Neural progenitor cell (in vitro differentiated cells): ENCODE measurements around the gene FBXL5. TPM values are rescaled to one million over a fixed set of nuclear protein-coding genes. Genes with fewer than 3 reads are reported as not detected.
A peak's percentile ranks its signal among the peaks of the same experiment; 100 is the strongest.

ENCODE experiments used
- DNase-seq: peaks from one replicate; pipeline ENCODE4 v3.0.0-alpha.2; 2016; ENCODE audit warnings: low spot score
- H2AFZ ChIP-seq: fragments of 200-600 bp; sonication (generic); replicated peaks from 2 replicates; pipeline ENCODE4 v1.6.1; 2016; ENCODE audit warnings: antibody characterized with exemption
- H3F3A ChIP-seq: fragments of 200-600 bp; sonication (generic); 2 replicates; pipeline ENCODE4 v1.6.1; 2016; ENCODE audit warnings: antibody characterized with exemption, low read depth
- H3K27ac ChIP-seq: fragments of 200-600 bp; sonication (generic); 2 replicates; pipeline ENCODE4 v1.5.1; 2016; ENCODE audit warnings: mild to moderate bottlenecking
- H3K27me3 ChIP-seq: fragments of 200-600 bp; sonication (generic); 2 replicates; pipeline ENCODE4 v1.6.1; 2016; ENCODE audit warnings: mild to moderate bottlenecking, moderate library complexity
- H3K36me3 ChIP-seq: fragments of 200-600 bp; sonication (generic); 2 replicates; pipeline ENCODE4 v1.5.1; 2016
- H3K4me1 ChIP-seq: fragments of 200-600 bp; sonication (generic); 2 replicates; pipeline ENCODE4 v1.6.1; 2016; ENCODE audit warnings: mixed run types
- H3K4me2 ChIP-seq: fragments of 200-600 bp; sonication (generic); 2 replicates; pipeline ENCODE4 v1.6.1; 2016
- H3K4me3 ChIP-seq: fragments of 200-600 bp; sonication (generic); 2 replicates; pipeline ENCODE4 v1.5.1; 2016
- H3K79me2 ChIP-seq: fragments of 200-600 bp; sonication (generic); 2 replicates; pipeline ENCODE4 v1.6.1; 2016; ENCODE audit warnings: low read depth
- H3K9ac ChIP-seq: fragments of 200-600 bp; sonication (generic); 2 replicates; pipeline ENCODE4 v1.6.1; 2016
- H3K9me3 ChIP-seq: fragments of 200-600 bp; sonication (generic); 2 replicates; pipeline ENCODE4 v1.5.1; 2016; ENCODE audit warnings: low read depth
- H4K20me1 ChIP-seq: fragments of 200-600 bp; sonication (generic); 2 replicates; pipeline ENCODE4 v1.6.1; 2016; ENCODE audit warnings: low read depth
- H3K27ac Mint-ChIP-seq: 3 replicates; pipeline ENCODE4 v1.8.0; 2021; ENCODE audit warnings: mixed read lengths
- H3K27me3 Mint-ChIP-seq: 2 replicates; pipeline ENCODE4 v1.8.0; 2022; ENCODE audit warnings: low read depth, mild to moderate bottlenecking, inconsistent platforms, moderate library complexity, mixed read lengths; ENCODE audit not compliant: insufficient read depth
- H3K36me3 Mint-ChIP-seq: 3 replicates; pipeline ENCODE4 v1.8.0; 2021; ENCODE audit warnings: mixed read lengths
- H3K4me1 Mint-ChIP-seq: 3 replicates; pipeline ENCODE4 v1.8.0; 2021; ENCODE audit warnings: mixed read lengths
- H3K4me3 Mint-ChIP-seq: 3 replicates; pipeline ENCODE4 v1.8.0; 2021; ENCODE audit warnings: mild to moderate bottlenecking, moderate library complexity, mixed read lengths
- H3K9me3 Mint-ChIP-seq: 3 replicates; pipeline ENCODE4 v1.8.0; 2020; ENCODE audit warnings: mixed read lengths
- EZH2 ChIP-seq: fragments of 200-600 bp; sonication (generic); IDR thresholded peaks from 2 replicates; pipeline ENCODE4 v1.6.1; 2017; ENCODE audit warnings: antibody characterized with exemption, mild to moderate bottlenecking, moderate library complexity
- EZH2phosphoT487 ChIP-seq: fragments of 200-600 bp; sonication (generic); IDR thresholded peaks from 2 replicates; pipeline ENCODE4 v1.6.1; 2017; ENCODE audit warnings: antibody characterized with exemption
- total RNA-seq: library from RNA; depleted of rRNA; stranded (reverse); fragments of >200 nt; gene quantifications from 2 replicates; pipeline ENCODE4 v1.2.3, GENCODE V29; 2015; ENCODE audit warnings: low replicate concordance
- TF ChIP-seq, protein P1 (sequence below): fragments of 200-600 bp; sonication (generic); IDR thresholded peaks from 2 replicates; pipeline ENCODE4 v1.5.1; 2017; ENCODE audit warnings: antibody characterized with exemption, mild to moderate bottlenecking

The FBXL5 gene
- total RNA-seq, 1 donor from 2014 or later = 87.9 TPM

DNA sequence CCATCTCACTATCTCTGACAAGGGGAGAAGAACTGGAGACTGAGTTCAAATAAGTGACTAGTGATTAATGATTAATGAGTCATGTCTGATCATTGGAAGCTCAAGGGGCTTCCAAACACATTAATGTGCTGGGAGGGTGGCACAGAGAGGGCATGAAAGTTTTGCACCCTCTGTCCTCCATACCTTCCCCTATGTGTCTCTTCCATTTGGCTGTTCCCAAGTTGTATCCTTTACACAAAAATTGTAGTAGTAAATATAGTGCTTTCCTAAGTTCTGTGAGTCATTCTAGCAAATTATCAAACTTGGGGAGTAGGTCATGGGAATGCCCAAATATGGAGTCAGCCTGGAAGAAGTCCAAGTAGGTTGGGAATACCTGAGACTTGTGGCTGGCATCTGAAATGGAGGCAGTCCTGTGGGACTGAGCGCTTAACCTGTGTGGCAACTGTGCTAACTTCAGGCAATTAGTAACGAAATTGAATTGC, 22.4 kb upstream of the FBXL5 start:
- H3F3A ChIP-seq = peaks cover 19% of the 10 kb centered on the region
- TF ChIP-seq EZH2phosphoT487 (no peak), EZH2 (no peak)
- TF ChIP-seq, protein P1, sequence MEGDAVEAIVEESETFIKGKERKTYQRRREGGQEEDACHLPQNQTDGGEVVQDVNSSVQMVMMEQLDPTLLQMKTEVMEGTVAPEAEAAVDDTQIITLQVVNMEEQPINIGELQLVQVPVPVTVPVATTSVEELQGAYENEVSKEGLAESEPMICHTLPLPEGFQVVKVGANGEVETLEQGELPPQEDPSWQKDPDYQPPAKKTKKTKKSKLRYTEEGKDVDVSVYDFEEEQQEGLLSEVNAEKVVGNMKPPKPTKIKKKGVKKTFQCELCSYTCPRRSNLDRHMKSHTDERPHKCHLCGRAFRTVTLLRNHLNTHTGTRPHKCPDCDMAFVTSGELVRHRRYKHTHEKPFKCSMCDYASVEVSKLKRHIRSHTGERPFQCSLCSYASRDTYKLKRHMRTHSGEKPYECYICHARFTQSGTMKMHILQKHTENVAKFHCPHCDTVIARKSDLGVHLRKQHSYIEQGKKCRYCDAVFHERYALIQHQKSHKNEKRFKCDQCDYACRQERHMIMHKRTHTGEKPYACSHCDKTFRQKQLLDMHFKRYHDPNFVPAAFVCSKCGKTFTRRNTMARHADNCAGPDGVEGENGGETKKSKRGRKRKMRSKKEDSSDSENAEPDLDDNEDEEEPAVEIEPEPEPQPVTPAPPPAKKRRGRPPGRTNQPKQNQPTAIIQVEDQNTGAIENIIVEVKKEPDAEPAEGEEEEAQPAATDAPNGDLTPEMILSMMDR = no peak
- H3K9me3 ChIP-seq = no peaks in the 10 kb centered on the region
- H3K4me1 ChIP-seq = peaks cover 18% of the 10 kb centered on the region
- peaks cover 94% of the 10 kb centered on the region for H3K79me2 ChIP-seq
- peaks cover 7% of the 10 kb centered on the region for H3K4me1 Mint-ChIP-seq
- DNase-seq = no peak
- H3K9me3 Mint-ChIP-seq = peaks cover 10% of the 10 kb centered on the region
- H3K36me3 Mint-ChIP-seq = peaks cover 29% of the 10 kb centered on the region
- H2AFZ ChIP-seq = no peak overlapping the region
- H3K4me3 ChIP-seq = no peak overlapping the region
- no peak overlapping the region for H3K27ac ChIP-seq
- no peaks in the 10 kb centered on the region for H4K20me1 ChIP-seq
- no peak overlapping the region for H3K27ac Mint-ChIP-seq
- H3K36me3 ChIP-seq = no peaks in the 10 kb centered on the region
- H3K4me2 ChIP-seq = peak overlapping the region; percentile 71
- H3K27me3 Mint-ChIP-seq = no peaks in the 10 kb centered on the region
- no peak overlapping the region for H3K4me3 Mint-ChIP-seq
- no peaks in the 10 kb centered on the region for H3K27me3 ChIP-seq
- no peak overlapping the region for H3K9ac ChIP-seq

DNA sequence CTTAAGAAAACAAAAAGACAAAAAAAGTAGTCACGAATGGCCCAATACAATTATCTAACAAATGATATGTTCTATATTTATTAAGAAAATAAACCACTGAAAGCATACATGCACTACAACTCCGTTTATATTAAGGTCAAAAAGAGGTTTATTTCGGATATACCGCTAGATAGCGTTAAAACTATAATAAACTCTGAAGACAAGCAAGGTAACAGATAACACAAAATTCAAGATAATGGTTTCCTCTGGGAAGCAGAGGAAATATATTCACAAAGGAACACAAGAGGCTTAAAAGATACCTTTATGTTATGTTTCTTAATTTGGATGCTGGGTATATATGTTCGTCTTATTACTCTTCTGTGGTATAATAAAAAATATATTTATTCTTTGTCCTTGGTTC, 21.7 kb upstream of the FBXL5 start:
- peaks cover 29% of the 10 kb centered on the region for H3K36me3 Mint-ChIP-seq
- H3K4me1 ChIP-seq = peaks cover 16% of the 10 kb centered on the region
- H3K9me3 ChIP-seq = no peaks in the 10 kb centered on the region
- no peak for TF ChIP-seq EZH2
- no peak for TF ChIP-seq EZH2phosphoT487
- TF ChIP-seq, protein P1 = no peak
- peaks cover 7% of the 10 kb centered on the region for H3K4me1 Mint-ChIP-seq
- no peaks in the 10 kb centered on the region for H3K27me3 Mint-ChIP-seq
- no peaks in the 10 kb centered on the region for H4K20me1 ChIP-seq
- H3K79me2 ChIP-seq = peaks cover 94% of the 10 kb centered on the region
- H3K36me3 ChIP-seq = no peaks in the 10 kb centered on the region
- peaks cover 13% of the 10 kb centered on the region for H3F3A ChIP-seq
- no peak for DNase-seq
- no peak overlapping the region for H3K9ac ChIP-seq
- H3K27me3 ChIP-seq = no peaks in the 10 kb centered on the region
- no peak overlapping the region for H3K4me3 ChIP-seq
- no peak overlapping the region for H2AFZ ChIP-seq
- no peak overlapping the region for H3K27ac ChIP-seq
- peaks cover 10% of the 10 kb centered on the region for H3K9me3 Mint-ChIP-seq
- H3K4me2 ChIP-seq = no peak overlapping the region
- no peak overlapping the region for H3K27ac Mint-ChIP-seq
- H3K4me3 Mint-ChIP-seq = no peak overlapping the region

- Histone ChIP-seq H3K4me2 (no peak overlapping the region), H3K27me3 (no peaks in the 10 kb centered on the region), H3F3A (peaks cover 7% of the 10 kb centered on the region), H3K4me3 (no peak overlapping the region), H3K4me1 (peaks cover 16% of the 10 kb centered on the region), H3K9me3 (no peaks in the 10 kb centered on the region), H2AFZ (no peak overlapping the region), H4K20me1 (no peaks in the 10 kb centered on the region), H3K36me3 (no peaks in the 10 kb centered on the region), H3K79me2 (peaks cover 100% of the 10 kb centered on the region), H3K27ac (no peak overlapping the region), H3K9ac (no peak overlapping the region)
- TF ChIP-seq, protein P1 = no peak
- TF ChIP-seq EZH2phosphoT487 (no peak), EZH2 (no peak)
- Mint-ChIP-seq H3K4me1 (peaks cover 7% of the 10 kb centered on the region), H3K27ac (no peak overlapping the region), H3K27me3 (no peaks in the 10 kb centered on the region), H3K4me3 (no peak overlapping the region), H3K36me3 (peaks cover 36% of the 10 kb centered on the region), H3K9me3 (peaks cover 10% of the 10 kb centered on the region)
- no peak for DNase-seq
Observed at GRCh38 chr4:15676039-15676438, 20.9 kb upstream of the FBXL5 start.
